Activated CD4-positive, CD25-positive, alpha-beta regulatory T cell treated with anti-CD3 and anti-CD28 coated beads, Interleukin-2, amount 50 U/mL, for 16 hours (primary cell): ENCODE data around the gene RNF19B.
"Not testable (repeated sequence)": the region's sequence is repeated elsewhere in the genome, so short reads cannot be mapped to it uniquely, and the experiment has no call there.

Experiments used
- DNase-seq: peaks from one replicate; pipeline ENCODE4 v3.0.0-alpha.2; 2020; ENCODE audit warnings: low read depth, low spot score

RNF19B gene

DNA sequence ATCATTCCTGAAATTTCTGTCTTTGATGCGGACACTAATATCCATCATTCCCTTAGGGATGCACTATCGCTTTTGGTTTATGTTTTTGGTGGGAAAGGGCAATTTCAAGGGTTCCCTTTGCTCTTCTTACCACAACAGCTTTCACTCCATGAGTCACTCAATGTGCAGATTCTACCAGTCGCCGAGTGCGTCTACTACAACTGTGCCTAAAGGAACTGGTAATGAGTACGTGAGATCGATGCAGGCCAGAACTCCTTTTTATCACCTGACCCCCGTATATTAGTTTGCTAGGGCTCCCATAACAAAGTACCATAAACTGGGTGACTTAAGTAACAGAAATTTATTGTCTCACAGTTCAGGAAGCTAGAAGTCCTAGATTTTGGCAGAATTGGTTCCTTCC is 35.9 kb downstream of the RNF19B start:
- DNase-seq: no peak

DNA sequence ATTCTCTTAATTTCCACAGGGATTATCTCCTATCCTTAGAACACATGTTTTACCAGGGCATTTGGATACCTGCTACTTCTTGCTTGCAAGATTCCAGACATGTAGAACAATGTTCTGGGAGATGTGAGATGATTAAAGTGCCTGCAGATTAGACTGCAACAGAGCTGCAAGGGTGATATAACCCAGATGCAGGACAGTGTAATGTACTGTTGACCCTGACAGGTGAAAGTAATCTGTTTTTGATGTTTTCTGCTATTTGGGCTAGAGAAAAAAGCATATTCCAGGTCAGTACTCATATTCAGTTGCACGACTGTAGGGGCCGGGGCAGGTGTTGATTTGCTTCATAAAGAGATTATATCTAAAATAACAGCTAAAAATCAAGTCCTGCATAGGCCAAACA is 36.3 kb downstream of the RNF19B start:
- DNase-seq: no peak

DNA sequence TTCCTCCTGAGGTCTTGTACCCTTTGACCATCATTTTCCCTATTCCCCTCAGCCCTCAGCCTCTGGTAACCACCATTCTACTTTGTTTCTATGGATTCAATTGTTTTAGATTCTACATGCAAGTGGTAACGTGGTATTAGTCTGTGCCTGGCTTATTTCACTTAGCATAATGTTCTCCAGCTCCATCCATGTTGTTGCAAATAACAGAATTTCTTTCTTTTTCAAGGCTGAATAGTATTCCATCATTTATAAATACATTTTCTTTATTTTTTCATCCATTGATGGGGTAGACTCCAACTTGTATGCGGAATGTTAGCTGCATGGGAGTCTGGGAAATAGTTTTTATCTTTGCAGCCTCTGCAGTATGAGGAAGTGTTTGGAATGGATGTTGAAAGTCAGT is 37.2 kb downstream of the RNF19B start:
- no peak for DNase-seq

DNA sequence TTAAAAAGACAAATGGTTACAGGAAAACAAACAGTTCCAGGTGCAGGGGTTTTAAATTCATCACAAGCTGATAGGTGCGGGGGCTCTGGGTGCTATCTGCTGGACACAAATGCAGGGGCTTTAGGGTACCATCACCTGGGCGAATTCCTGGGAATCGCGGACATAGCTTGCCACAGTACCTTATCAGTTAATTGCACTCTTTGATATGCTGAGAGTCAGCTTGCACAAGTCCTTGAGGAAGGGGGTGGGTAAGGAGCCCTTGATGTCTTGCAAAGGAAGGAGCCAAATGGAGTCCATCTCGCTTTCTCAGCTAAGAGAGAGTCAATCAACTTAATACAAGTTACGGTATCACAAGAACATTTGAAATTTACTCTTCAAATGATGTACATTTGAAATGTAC is 38.0 kb downstream of the RNF19B start:
- no peak for DNase-seq

DNA sequence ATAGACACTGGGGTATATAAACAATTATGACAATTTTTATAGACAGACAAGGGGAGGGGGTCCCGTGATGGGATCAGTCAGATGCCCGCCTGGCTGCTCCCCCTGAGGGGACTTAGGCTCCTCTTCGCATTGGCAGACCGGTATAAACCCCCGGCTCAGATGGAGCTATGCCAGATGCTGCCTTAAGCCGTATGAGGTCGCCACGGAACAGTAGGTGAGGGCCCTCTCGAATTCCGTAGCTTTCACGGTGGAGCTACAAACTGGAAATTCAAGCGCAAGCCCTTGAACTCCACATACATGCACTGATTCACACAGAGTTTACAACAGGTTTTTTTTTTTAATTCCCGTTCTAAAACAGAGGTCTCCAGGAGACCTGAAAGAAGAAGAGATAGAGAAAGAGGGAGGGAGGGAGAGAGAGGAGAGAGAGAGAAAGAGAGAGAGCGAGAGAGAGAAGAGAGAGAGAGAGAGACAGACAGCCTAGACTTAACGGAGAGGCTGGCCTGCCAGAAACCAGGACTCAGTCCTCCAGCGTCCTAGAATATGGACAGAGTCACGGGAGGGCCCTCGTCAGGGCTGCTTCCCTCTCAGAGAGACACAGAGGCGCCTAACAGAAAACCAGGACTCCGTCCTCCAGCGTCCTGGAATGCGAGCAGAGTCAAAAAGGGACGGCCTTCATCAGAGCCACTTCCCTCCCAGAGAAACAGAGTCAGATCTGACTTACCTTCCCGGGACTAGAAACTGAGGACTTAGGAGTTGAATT is 39.0 kb downstream of the RNF19B start:
- DNase-seq: no peak

DNA sequence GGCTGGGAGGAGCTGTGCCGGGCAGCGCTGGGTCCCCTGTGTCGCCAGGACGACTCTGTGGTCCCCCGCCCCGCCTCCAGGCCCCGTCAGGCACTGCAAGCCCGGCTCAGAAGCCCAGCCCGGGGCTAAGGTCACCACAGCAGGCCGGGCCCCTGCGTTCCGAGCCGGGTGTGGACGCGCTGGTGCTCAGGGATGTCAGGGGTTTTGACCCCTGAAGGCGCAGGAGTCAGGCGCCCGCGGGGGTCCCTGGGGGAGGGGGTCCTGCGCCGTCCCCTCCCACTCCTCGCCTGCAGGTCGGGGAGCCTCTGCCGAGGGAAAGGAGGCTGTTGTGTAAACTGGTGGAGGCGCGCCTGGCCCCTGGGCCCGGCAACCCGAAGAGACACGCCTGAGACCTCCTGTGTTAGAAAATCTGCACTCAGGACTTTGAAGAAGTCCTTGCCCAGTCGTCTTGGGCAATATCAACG is 39.7 kb downstream of the RNF19B start:
- DNase-seq: no peak

DNA sequence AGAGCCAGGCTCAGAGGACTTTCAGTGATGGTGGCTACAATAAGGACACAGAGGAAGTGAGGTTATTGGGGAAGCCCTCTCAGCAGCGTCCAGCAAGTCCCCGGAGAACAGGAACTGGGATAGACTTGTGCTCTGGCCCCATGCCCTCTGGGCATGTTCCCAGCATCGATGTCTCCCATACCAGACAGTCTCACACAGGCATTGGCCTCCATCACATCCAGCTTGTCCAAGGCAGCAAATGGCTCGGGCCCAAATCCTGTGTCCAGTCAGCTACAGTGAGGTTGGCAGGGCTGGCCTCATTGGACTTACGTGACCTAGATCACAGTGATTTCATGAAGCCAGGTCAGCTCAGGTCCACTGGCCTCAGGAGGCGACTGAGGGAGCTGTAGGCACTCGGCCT is 43.8 kb downstream of the RNF19B start:
- DNase-seq: no peak

DNA sequence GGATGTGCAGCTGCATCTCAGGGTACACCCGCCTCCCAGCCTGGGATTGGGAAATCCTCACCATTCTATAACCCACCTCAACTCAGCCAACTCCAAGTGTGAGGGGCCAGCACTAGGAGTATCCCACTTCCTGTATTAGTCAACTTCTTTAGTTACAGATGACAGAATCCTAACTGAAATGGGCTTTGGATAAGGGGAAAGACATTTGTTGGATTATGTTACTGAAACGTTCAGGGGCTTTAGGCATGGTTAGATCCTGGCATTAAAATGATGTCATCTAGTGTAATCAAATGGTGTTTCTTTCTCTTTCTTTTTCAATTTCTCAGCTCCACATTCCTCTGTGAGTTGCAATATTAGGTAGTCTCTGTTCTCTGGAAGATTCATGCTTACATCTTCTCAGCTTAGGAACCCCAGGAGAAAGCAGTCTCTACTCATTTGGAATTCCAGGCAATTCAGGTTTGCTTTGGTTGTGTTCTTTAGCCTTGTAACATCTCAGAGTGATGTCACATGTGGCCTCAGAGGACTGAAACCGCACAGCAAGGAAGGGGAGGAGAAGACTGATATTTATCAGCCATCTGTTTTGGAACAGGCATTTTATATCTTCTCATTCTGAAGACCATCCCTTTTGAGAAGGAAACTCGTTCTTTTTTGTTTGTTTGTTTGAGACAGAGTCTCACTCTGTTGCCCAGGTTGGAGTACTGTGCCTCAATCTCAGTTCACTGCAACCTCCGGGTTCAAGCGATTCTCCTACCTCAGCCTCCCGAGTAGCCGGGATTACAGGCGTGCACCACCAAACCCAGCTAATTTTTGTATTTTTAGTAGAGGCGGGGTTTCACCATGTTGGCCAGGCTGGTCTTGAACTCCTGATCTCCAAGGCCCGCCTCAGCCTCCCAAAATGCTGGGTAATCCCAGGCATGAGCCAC is 44.5 kb downstream of the RNF19B start:
- DNase-seq: no peak

DNA sequence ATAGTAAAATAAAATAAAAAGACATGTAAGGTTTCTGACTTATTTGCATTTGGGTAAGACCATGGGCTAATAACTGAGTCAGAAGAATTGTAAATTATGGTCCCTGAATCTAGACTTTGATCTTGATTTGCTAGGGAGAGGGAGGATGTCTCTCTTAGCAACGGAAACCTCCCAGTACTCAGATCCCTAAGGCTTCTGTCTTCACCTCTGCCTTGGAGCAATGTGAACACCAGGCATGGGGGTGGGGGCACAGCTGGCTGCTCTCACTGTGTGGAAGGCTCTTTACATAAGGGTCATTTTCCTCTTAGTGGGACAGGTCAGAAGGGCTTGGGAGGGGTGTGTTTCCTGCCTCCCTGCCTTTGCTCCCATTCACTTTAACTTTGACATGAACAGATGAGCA is 46.4 kb downstream of the RNF19B start:
- DNase-seq: no peak

DNA sequence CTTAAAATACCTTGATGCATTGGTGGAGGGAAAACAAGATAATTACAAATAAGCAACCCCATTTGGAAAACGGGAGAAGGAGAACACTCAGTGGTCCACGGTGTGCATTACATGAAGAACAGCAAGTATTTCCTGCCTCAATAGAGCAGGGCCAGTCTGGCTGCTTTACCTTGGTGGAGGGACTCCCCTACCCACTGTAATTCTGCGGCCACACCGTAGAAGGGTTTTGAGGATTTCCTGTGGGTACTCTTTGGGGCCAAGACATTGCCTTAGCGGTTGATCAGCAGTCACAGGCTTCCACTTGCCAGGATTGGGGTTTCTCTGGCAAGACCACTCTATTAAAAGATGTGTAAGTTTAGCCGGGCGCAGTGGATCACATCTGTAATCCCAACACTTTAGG is 47.1 kb downstream of the RNF19B start:
- no peak for DNase-seq

DNA sequence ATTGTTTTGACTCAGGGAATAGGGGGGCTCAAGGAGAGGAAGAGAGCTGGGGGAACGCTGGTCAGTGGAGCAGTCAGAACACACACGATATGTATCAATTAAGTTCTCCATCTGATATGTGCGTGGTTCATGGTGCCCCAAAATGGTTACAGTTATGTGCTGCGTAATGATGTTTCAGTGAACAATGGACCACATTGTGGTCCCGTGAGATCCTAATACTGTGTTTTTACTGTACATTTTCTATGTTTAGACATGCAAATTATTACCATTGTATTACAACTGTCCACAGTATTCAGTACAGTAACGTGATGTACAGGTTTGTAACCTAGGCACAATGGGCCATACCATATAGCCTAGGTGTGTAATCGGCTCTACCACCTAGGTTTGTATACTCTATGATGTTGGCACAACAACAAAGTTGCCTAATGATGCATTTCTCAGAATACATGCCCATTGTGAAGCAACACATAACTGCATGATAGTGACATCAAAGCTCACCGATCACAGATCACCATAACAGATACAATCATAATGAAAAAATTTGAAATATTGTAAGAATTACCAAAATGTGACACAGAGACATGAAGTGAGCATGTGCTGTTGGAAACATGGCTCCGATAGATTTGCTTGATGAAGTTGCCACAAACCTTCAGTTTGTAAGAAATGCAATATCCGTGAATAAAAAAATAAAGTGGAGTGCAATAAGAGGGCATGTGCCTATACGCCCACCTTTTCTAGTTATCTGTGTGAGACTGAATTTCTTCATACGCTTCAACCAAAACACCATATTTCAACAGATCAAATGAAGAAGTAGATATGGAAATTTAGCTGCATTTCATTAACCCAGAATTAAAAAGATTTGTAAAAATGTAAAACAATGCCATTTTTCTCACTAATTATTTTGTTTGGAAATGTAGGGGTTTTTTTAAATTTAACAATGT is 48.6 kb downstream of the RNF19B start:
- DNase-seq: no peak

DNA sequence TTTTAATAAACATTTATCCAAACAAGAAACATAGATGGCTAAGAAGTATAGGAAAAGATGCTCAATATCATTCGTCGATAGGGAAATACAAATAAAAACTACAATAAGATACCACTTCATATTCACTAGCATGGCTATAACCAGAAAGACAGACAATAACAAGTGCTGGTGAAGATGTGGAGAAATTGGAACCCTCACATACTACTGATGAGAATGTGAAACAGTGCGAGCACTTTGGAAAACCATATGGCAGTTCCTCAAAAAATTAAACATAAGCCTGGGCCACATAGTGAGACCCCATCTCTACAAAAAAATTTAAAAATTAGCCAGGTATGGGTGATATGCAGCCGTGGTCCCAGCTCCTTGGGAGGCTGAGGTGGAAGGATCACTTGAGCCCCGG is 54.3 kb downstream of the RNF19B start:
- no peak for DNase-seq

DNA sequence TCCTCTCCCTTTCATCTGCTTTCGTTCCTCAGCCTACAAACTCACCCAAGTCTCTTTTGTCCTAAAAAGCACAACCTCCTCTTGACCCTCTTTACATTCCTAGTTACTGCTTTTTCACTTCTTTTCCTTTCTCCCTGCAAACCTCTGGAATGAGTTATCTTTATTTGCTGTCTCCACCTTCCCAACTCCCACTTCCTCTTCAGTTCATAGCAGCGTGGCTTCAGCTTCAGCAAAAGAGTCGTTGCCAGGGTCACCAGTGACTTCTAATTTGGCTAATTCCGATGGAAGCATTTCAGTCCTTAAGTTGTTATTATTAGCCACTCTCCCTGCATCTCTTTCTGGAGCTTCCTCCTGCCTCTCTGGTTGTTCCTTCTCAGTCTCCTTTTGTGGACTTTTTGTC is 57.2 kb downstream of the RNF19B start:
- no peak for DNase-seq

DNA sequence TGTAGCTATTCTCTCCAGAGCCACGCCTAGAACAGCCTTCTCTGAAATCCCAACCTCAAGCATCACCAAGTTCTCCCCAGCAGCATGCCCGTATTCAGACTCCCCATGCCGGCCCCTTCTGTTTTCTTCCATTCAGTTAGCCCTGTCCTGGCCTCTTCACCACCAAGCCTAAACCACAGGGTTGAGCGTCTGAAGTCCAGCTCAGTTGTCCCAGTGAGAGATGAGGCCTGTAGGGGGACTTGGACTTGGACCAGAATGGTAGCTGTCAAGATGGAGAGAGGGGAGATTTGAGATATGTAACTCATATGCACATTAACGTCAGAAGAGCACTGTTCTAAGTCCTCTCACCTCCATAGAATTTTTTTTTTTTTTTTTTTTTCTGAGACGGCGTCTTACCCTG is 58.0 kb downstream of the RNF19B start:
- no peak for DNase-seq

DNA sequence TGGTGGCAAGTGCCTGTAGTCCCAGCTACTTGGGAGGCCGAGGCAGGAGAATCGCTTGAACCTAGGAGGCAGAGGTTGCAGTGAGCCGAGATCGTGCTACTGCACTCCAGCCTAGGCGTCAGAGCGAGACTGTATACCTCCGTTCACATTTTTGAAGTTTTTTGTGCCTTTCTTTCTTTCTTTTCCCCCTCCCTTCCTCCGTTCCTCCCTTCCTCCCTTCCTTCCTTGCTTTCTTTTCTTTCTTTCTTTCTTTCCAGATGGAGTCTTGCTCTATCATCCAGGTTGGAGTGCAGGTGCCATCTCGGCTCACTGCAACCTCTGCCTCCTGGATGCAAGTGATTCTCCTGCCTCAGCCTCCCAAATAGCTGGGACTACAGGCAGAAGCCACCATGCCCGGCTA is 59.0 kb downstream of the RNF19B start:
- not testable (repeated sequence) for DNase-seq

DNA sequence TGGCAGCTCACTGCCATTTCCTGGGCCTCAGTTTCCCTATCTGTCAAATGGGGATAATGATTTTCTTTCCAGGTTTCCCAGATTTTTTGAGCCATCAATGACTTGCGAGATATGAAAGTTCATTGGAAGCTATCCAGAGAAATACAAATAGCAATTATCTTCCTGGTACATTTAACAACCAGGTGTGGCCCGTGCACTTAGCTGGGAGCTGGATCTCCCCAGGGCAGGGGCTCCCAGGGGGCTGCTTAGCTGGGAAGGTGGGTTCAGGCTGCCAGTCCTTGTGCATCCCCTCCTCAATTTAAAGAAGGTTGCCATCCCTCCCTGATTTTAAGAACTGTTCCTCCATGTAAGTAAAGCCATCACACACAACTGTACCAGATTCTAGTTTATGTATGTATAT is 59.8 kb downstream of the RNF19B start:
- DNase-seq: no peak

DNA sequence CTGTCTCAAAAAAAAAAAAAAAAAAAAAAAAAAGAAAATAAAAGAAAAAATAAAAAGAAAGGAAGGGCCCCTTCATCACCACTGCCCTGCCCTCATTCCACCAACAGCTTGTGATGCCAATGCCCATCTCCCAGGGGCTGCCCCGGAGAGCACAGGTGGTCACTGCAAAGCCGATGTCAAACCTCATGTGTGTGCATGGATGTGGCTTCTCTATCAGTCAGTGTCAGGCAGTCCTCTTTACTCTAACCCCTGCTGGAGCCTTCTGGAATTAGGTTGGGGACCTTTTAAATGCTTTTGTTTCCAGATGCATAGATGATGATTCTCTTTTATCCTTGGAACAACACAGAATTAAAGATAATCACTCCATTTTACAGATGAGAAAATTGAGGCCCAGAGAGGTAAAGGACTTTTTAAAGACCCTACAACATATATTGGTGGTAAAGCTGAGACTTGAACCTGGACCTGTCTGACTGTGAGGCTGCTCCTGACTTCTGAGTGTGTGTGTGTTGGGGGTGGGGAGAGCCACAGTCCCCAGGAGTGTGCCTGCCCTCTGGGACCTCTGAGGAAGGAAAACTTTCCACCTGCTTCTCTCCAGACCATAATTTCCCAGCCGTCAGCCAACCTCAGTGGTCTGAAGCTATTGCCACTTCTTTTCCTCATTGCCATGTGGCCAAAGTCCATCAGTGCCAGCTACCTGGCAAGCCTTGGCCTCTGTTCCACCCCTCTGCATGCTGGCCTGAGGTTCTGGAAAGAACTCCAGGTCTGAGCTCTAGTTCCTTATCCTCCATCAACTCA is 60.4 kb downstream of the RNF19B start:
- DNase-seq: no peak

DNA sequence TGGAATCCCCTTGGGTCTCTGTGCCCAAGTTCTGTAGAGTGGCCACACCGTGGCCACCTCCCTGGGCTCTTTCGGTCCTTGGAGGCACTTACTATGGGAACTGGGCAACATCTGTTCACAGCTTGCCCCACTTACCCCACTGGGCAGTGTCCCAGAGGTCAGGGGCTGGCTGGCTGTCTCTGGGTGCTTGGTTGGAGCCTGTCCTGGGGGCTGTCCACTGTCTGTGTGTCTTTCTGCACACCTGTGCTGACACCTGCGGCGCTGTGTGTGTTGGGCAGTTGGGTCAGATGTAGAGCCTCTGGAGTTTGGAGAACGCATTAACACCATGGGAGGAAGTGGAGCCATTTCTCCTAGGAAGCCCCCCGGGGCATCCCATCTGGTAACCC is 62.1 kb downstream of the RNF19B start:
- no peak for DNase-seq

DNA sequence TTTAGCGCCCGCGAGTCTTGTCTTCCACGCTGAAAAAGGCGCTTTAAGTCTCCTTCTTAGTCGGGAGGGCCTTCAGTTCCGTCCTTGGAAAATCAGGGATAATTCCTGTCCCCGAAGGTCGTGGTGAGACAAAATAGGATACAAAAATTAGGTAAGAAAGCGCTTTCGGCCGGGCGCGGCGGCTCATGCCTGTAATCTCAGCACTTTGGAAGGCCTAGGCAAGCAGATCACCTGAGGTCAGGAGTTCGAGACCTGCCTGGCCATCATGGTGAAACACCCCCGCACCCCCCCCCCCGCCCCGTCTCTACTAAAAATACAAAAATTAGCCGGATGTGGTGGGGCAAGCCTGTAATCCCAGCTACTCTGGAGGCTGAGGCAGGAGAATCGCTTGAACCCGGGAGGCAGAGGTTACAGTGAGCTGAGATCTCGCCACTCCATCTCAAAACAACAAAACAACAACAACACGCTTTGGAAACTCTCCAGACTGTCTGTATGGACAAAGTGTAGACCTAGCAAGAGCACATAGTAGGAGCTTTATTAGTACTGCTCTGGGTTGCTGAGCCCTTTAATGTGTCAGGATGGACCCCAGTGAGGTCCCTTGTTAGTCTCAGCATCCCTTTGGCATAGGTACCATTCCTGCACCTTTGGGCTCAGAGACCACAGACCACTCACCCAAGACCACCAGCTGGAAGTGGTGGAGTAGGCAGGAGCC is 62.6 kb downstream of the RNF19B start:
- DNase-seq: no peak
